Measurements from ENCODE around the gene BAD.
A peak's percentile ranks its signal among the peaks of the same experiment; 100 is the strongest.

BAD gene

GRCh38 chr11:64275031-64275800, 9.2 kb downstream of the BAD start:
- DNase-seq, result no peak

- DNase-seq, result peak; percentile 95
Measured at GRCh38 chr11:64269540-64270220, 14.8 kb downstream of the BAD start.

GRCh38 chr11:64268893-64269539, 15.4 kb downstream of the BAD start:
- peak; percentile 31 for DNase-seq

GRCh38 chr11:64268025-64268892, 16.2 kb downstream of the BAD start:
- DNase-seq, result no peak

- no peak for DNase-seq
Measured at GRCh38 chr11:64267207-64267945, 17.1 kb downstream of the BAD start.

- DNase-seq, result no peak
Measured at GRCh38 chr11:64266339-64266738, 18.1 kb downstream of the BAD start.

GRCh38 chr11:64265176-64266160, 19.0 kb downstream of the BAD start:
- DNase-seq, result no peak

- DNase-seq, result no peak
Measured at GRCh38 chr11:64264371-64264852, 20.1 kb downstream of the BAD start.

GRCh38 chr11:64263947-64264317, 20.5 kb downstream of the BAD start:
- DNase-seq, result no peak

GRCh38 chr11:64263021-64263946, 21.2 kb downstream of the BAD start:
- DNase-seq, result no peak

GRCh38 chr11:64262271-64263002, 22.0 kb downstream of the BAD start:
- no peak for DNase-seq

GRCh38 chr11:64261556-64262080, 22.8 kb downstream of the BAD start:
- DNase-seq, result no peak

- DNase-seq, result no peak
Measured at GRCh38 chr11:64260147-64260708, 24.2 kb downstream of the BAD start.

GRCh38 chr11:64259533-64260067, 24.9 kb downstream of the BAD start:
- no peak for DNase-seq

- no peak for DNase-seq
Measured at GRCh38 chr11:64258946-64259532, 25.4 kb downstream of the BAD start.

GRCh38 chr11:64258356-64258755, 26.1 kb downstream of the BAD start:
- no peak for DNase-seq

GRCh38 chr11:64256300-64256699, 28.2 kb downstream of the BAD start:
- no peak for DNase-seq

All from activated CD4-positive, alpha-beta T cell treated with anti-CD3 and anti-CD28 coated beads for 1 hour (primary cell).